NCI-H146 treated with DMSO at 0.1 percent for 48 hours (cell line): Measurements from ENCODE around the gene ARHGEF9.

Experiments used
- DNase-seq: peaks from one replicate; lab custom pipeline; 2025; ENCODE audit not compliant: unreplicated experiment; lab: John Stamatoyannopoulos, UW

ARHGEF9 gene

GRCh38 chrX:63747331-63747730 is 37.7 kb downstream of the ARHGEF9 start:
- DNase-seq, result no peak

DNA sequence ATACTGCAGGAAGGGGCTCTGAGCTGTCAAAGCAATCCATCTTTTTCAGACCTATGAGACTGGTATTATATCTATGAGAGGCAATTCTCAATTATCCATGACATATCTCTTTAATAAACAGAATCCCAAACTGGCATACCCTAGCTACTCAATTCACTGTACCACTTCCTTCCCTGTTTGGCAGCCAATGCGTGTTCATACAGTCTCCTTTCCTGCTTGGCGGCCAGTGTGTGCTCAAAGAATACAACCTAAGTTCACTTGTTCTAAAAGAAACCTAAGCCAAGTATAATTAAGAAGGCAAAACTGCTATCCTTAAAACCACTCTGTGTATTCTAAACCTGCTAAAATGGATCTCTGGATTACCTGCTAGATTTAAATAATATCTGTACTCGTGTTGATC is 38.3 kb downstream of the ARHGEF9 start:
- DNase-seq, result no peak

DNA sequence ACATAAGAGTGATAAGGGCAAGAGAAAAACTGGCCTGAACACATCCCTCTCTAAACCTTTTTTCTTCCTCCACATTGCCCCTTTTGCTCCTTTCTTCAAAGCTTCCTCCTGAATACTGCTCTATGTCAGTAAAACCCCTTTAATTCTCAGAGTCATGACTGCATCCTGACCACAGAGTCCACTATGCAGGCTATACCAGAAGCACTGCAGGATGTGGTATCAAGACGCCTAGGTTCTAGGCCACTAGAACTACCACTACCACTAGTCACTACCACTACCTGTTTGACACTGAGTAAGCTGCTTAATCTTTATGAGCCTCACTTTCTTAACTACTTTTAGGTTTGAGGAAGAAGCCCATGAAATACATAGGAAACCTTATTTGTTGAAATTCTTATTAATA is 38.7 kb downstream of the ARHGEF9 start:
- no peak for DNase-seq

DNA sequence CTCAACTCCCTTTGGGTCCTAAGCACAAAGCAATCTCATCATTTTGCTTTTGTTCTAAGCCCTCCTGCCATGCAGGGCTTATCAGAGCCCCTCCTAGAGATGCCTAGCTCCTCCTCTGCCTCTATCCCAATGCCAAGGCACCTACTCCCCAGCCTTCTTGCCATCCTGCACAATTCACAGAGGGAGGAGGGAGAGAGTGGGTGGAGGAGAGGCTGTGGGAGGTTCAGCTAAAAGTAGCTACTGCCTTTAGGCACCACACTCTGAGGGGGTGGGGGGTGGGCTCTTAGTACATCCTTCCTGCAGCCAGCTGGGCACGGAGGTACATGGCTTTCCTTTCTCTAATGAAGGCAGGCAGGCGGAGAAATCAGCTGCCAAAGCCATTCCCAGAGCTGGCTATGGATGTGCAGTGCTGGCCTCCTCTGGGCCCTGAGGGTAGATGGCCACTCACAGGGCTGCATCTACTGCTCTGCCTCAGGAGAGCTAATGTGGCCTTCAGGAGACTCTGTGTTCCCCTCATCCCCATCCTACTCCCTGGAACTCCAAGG is 40.1 kb downstream of the ARHGEF9 start:
- DNase-seq, result no peak

- DNase-seq, result no peak
These were observed 41.4 kb downstream of the ARHGEF9 start for GRCh38 chrX:63743596-63743995.

GRCh38 chrX:63740382-63740781 is 44.6 kb downstream of the ARHGEF9 start:
- no peak for DNase-seq

GRCh38 chrX:63739885-63740284 is 45.1 kb downstream of the ARHGEF9 start:
- DNase-seq, result no peak

- no peak for DNase-seq
These were observed 46.3 kb downstream of the ARHGEF9 start for GRCh38 chrX:63738696-63739095.

- DNase-seq, result no peak
These were observed 47.7 kb downstream of the ARHGEF9 start for GRCh38 chrX:63737131-63737921.

DNA sequence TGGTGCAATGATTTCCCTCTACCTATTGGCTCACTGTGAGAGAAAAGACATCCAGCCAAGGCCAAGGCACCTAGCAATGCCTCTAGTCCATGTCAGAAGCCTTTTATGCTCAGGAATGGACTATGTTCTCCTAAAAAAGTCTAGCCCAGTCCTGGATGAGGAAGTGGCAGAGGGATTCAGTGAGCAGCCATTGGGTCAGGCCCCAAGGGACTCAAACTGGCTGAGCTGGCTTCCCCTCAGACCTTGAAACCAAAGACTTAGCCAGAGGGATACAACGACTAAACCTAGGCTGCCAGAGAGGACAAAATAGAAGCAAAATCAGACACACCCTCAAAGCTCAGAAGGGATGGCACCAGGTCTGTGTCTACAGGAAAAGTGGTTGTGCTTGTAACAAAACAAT is 49.1 kb downstream of the ARHGEF9 start:
- DNase-seq, result no peak

GRCh38 chrX:63720293-63720692 is 64.7 kb downstream of the ARHGEF9 start:
- DNase-seq, result no peak

- DNase-seq, result no peak
These were observed 65.4 kb downstream of the ARHGEF9 start for GRCh38 chrX:63719633-63720032.

- DNase-seq, result no peak
These were observed 66.9 kb downstream of the ARHGEF9 start for GRCh38 chrX:63718010-63718694.

DNA sequence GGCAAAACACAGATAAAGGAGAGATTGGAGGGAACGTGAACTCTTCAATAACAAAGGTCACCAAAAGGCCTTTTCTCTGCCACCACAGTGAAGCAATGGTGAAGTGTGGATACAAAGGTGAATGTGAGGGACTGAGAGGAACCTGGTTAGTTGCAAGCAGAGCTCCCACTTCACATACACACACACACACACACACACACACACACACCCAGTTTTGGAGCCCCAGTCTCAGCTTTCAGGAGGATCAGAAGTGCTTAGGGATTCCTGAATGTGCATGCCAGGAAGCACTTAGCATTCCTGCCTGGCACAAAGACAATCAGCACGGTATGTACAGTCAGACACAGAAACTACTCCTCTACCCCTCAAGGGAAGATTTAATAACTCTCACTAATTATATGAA is 71.5 kb downstream of the ARHGEF9 start:
- DNase-seq, result no peak

DNA sequence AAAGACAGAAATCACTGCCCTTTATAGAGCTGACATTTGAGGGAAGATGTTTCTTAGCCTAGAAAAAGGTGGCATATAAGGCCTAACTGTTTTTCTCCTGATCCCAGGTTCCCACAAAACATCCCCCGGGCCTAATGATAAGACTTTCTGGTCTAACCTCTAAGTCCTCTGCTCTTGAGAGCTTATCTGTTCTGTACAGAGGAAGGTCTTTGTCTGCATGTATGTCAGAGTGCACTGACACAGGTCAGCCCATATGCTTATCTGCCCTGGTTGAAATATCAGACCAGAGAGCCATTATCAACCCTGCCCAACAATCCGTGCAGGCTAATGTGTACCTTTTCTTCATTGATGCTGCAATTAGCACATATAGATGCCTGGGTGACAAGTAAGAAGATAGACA is 76.2 kb downstream of the ARHGEF9 start:
- no peak for DNase-seq

DNA sequence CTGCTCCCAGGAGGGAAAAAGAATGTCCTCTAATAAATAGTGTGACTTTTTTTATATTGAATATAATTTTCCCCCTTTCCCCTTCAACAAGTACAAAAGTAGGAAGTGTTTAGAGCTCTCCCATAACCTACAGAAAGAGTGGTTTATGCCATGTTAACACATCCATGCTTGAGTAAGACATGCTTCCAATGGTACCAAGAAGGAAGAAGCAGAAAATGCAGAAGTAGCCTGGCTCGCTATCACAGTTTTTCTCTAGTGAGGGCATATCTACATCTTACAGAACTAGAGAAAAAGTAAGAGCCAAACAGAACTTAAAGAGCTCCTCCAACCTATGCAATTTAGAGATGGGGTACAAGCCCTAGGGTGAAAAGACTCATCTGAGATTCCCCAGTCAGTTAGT is 82.5 kb downstream of the ARHGEF9 start:
- DNase-seq, result no peak

GRCh38 chrX:63686878-63687714 is 97.9 kb downstream of the ARHGEF9 start:
- peak; percentile 0 for DNase-seq

- DNase-seq, result no peak
These were observed 104.6 kb downstream of the ARHGEF9 start for GRCh38 chrX:63680423-63680822.

GRCh38 chrX:63679432-63679831 is 105.6 kb downstream of the ARHGEF9 start:
- no peak for DNase-seq

- no peak for DNase-seq
These were observed 109.3 kb downstream of the ARHGEF9 start for GRCh38 chrX:63675716-63676115.

GRCh38 chrX:63673896-63674295 is 111.1 kb downstream of the ARHGEF9 start:
- no peak for DNase-seq
